Ascending aorta (tissue), 2 donors: ENCODE measurements around the gene ALDH5A1. TPM values are rescaled to one million over a fixed set of nuclear protein-coding genes. Genes with fewer than 3 reads are reported as not detected.

ENCODE experiments used
- DNase-seq, 2 donors: peaks; one replicate each; pipeline ENCODE4 v3.0.0-alpha.2; 2019; ENCODE audit warnings: low spot score in 2 of 2
- H3K27ac ChIP-seq, 2 donors: fragments of 200-600 bp; sonication (generic); one replicate each; pipeline ENCODE4 v1.5.1; 2016 to 2017; ENCODE audit warnings: mild to moderate bottlenecking in 1 of 2
- H3K27me3 ChIP-seq: fragments of 200-600 bp; sonication (generic); one replicate; pipeline ENCODE4 v1.5.1; 2017
- H3K36me3 ChIP-seq, 2 donors: fragments of 200-600 bp; sonication (generic); one replicate each; pipeline ENCODE4 v1.5.1; 2016
- H3K4me1 ChIP-seq, 2 donors: fragments of 200-600 bp; sonication (generic); one replicate each; pipeline ENCODE4 v1.5.1; 2016 to 2017; ENCODE audit warnings: mild to moderate bottlenecking in 1 of 2
- H3K4me3 ChIP-seq, 2 donors: fragments of 200-600 bp; sonication (generic); one replicate each; pipeline ENCODE4 v1.5.1; 2016 to 2017; ENCODE audit warnings: mild to moderate bottlenecking in 1 of 2
- H3K9me3 ChIP-seq, 2 donors: fragments of 200-600 bp; sonication (generic); one replicate each; pipeline ENCODE4 v1.5.1; 2016
- CTCF ChIP-seq, 3 experiments: fragments of 200-600 bp in 2 of 3; fragments of 450-650 bp in 1 of 3; sonication (generic) in 2 of 3; IDR thresholded peaks; one replicate each; pipeline ENCODE4 v1.5.1; 2016 to 2019; ENCODE audit warnings: antibody characterized with exemption in 3 of 3, mild to moderate bottlenecking in 1 of 3, moderate library complexity in 1 of 3
- intact Hi-C: fragments of 100-400 bp; cut with DNase I; formaldehyde crosslinking; loops from one replicate; pipeline ENCODE4 v1.15.1; 2023
- total RNA-seq: library from RNA; depleted of rRNA; stranded (reverse); fragments of >200 nt; gene quantifications from one replicate; pipeline ENCODE4 v1.1.0, GENCODE V29; 2016

The ALDH5A1 gene
- total RNA-seq, 1 donor from 2014 or later = 0.21 TPM

- Histone ChIP-seq H3K27me3 (no peaks in the 10 kb centered on the region), H3K9me3 (no peaks in the 10 kb centered on the region), H3K27ac (no peak overlapping the region), H3K36me3 (peaks cover 22 to 43% of the 10 kb centered on the region in 2 donors), H3K4me1 (no peaks in the 10 kb centered on the region), H3K4me3 (no peak overlapping the region)
- intact Hi-C loops = no loop called here
- no peak for DNase-seq
- no peak for TF ChIP-seq CTCF (IDR thresholded peaks at IDR 0.05)
These were observed 35.2 kb downstream of the ALDH5A1 start for GRCh38 chr6:24529985-24530384.

GRCh38 chr6:24534329-24534728 lies 39.6 kb downstream of the ALDH5A1 start:
- no peak for DNase-seq
- no peak for TF ChIP-seq CTCF (IDR thresholded peaks at IDR 0.05)
- Histone ChIP-seq H3K27ac (no peak overlapping the region), H3K4me1 (no peaks in the 10 kb centered on the region), H3K27me3 (no peaks in the 10 kb centered on the region), H3K9me3 (no peaks in the 10 kb centered on the region), H3K36me3 (peaks cover 26 to 45% of the 10 kb centered on the region in 2 donors), H3K4me3 (no peak overlapping the region)
- intact Hi-C loops = no loop called here

GRCh38 chr6:24535210-24535609 lies 40.4 kb downstream of the ALDH5A1 start:
- TF ChIP-seq CTCF (IDR thresholded peaks at IDR 0.05) = no peak
- peaks cover 26 to 40% of the 10 kb centered on the region in 2 donors for H3K36me3 ChIP-seq
- H3K27ac ChIP-seq = no peak overlapping the region
- H3K27me3 ChIP-seq = no peaks in the 10 kb centered on the region
- DNase-seq = no peak
- no peak overlapping the region for H3K4me3 ChIP-seq
- intact Hi-C loops = no loop called here
- H3K9me3 ChIP-seq = no peaks in the 10 kb centered on the region
- H3K4me1 ChIP-seq = no peaks in the 10 kb centered on the region

- H3K36me3 ChIP-seq = peaks cover 26 to 32% of the 10 kb centered on the region in 2 donors
- no peak overlapping the region for H3K27ac ChIP-seq
- H3K4me1 ChIP-seq = no peaks in the 10 kb centered on the region
- no peak for TF ChIP-seq CTCF (IDR thresholded peaks at IDR 0.05)
- H3K27me3 ChIP-seq = no peaks in the 10 kb centered on the region
- H3K4me3 ChIP-seq = no peak overlapping the region
- H3K9me3 ChIP-seq = no peaks in the 10 kb centered on the region
- DNase-seq = no peak
- intact Hi-C loops = no loop called here
These were observed 41.7 kb downstream of the ALDH5A1 start for GRCh38 chr6:24536466-24536865.

- intact Hi-C loops = no loop called here
- Histone ChIP-seq H3K4me3 (no peak overlapping the region), H3K27me3 (no peaks in the 10 kb centered on the region), H3K9me3 (no peaks in the 10 kb centered on the region), H3K4me1 (no peaks in the 10 kb centered on the region), H3K36me3 (peaks cover 21 to 25% of the 10 kb centered on the region in 2 donors), H3K27ac (no peak overlapping the region)
- DNase-seq = no peak
- no peak for TF ChIP-seq CTCF (IDR thresholded peaks at IDR 0.05)
These were observed 42.4 kb downstream of the ALDH5A1 start for GRCh38 chr6:24537082-24537699.
